ENCODE results near the gene STIP1. TPM values are rescaled to one million over a fixed set of nuclear protein-coding genes. Genes with fewer than 3 reads are reported as not detected.

Gene STIP1
- total and polyA plus RNA-seq, 2 of the 8 experiments (the other 6 are each of a cell fraction or from before 2014, with no cell fraction given) = 140 to 329 TPM

DNA sequence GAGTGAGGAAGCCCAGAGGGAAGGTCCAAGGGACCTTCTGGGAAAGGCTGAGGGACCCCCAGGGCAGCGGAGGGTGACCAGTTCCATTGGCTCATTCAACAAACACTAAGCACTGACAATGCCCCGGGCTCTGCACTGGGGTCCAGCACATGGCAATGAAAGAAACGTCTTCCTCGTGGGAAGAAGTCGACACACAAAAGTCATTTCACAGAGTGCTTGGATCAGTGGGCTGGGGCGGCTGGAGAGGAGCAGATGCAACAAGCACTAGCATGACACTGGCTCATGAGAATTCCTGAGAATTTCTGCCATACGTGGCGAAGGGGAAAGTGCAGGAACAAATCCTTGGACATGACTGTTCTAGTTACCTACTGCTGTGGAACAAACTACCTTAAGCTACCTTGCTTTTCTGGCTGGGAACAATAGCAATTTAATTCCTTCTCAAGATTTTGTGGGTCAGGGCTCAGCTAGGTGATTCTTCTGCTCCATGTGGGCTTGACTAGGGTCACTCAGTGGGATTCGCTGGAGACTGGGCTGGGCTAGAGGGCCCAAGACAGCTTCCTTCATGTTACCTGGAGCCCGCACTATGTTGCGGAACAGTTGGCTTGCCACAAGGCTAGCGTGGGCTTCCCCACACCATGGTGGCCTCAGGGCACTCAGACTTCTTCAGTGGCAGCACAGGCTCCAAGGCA is 6.9 kb upstream of the STIP1 start:
- POLR2A ChIA-PET (ENCODE audit: partially characterized antibody) = interaction anchor here (1.8 to 4.2 kb wide), 3 partner anchors 9 to 14 kb away, joined by 5 to 33 read pairs (median 8); partner anchors contain the start of gene MACROD1
- Histone ChIP-seq H3K14ac (ENCODE audit: insufficient read length) (no peak overlapping the region), H3K4me2 (ENCODE audit: insufficient read depth in 1 of 2, low read depth in 2 of 2, low read length in 2 of 2) (no peak overlapping the region), H2BK15ac (ENCODE audit: low read length) (no peak overlapping the region), H2BK20ac (ENCODE audit: low read length) (no peak overlapping the region), H4K20me1 (replicated peaks in 1 of 2; ENCODE audit: control insufficient read depth in 1 of 2, insufficient read depth in 2 of 2, low read length in 2 of 2) (peaks cover 1 to 10% of the 10 kb centered on the region in 2 experiments), H2AFZ (ENCODE audit: low read length) (no peak overlapping the region), H2BK5ac (ENCODE audit: low read depth, low read length) (no peak overlapping the region), H2AK5ac (ENCODE audit: low read depth, low read length) (no peak overlapping the region), H3K79me1 (ENCODE audit: low read depth, low read length) (no peaks in the 10 kb centered on the region; the same call in 1 of the 2 replicates), H4K5ac (ENCODE audit: insufficient read length, low read depth, low read length) (no peak overlapping the region), H3K79me2 (ENCODE audit: control insufficient read depth in 1 of 2, insufficient read depth in 2 of 2, low read length in 2 of 2) (peaks cover 0 to 14% of the 10 kb centered on the region in 2 experiments; a peak in 2 of 4 replicates), H3K18ac (ENCODE audit: extremely low read depth, low read length) (no peak overlapping the region), H3K9me3 (ENCODE audit: insufficient read depth in 2 of 2, low read depth in 1 of 2, low read length in 1 of 2) (0 out of 4 replicates have a peak, but pooled peaks cover under 1% of the 10 kb centered on the region in 2 experiments), H3K27me3 (replicated peaks in 1 of 4; ENCODE audit: control insufficient read depth in 3 of 4, extremely low read depth in 1 of 4, insufficient read depth in 3 of 4, low read length in 3 of 4) (no peaks in the 10 kb centered on the region), H3K56ac (replicated peaks; ENCODE audit: insufficient read length, low read depth, low read length) (no peak overlapping the region), H4K8ac (ENCODE audit: extremely low read depth, insufficient read depth, low read length) (no peak overlapping the region), H3K27ac (ENCODE audit: low read depth, low read length) (no peak overlapping the region), H3K36me3 (ENCODE audit: control insufficient read depth in 2 of 4, insufficient read depth in 4 of 4, low read length in 3 of 4) (peaks cover 0 to 7% (median under 1%) of the 10 kb centered on the region in 4 experiments; a peak in 2 of 8 replicates), H3K23ac (ENCODE audit: insufficient read length) (no peak overlapping the region), H3K9ac (replicated peaks in 1 of 4; ENCODE audit: extremely low read depth in 1 of 4, low read depth in 3 of 4, low read length in 3 of 4) (no peak overlapping the region), H3K4me1 (replicated peaks in 1 of 4; ENCODE audit: control insufficient read depth in 3 of 4, insufficient read depth in 4 of 4, low read length in 3 of 4) (peaks cover 0 to 9% (median 1%) of the 10 kb centered on the region in 4 experiments; a peak in 6 of 7 replicates), H2BK12ac (ENCODE audit: low read depth, low read length) (no peak overlapping the region), H3K4me3 (ENCODE audit: extremely low read depth in 1 of 4, insufficient read depth in 2 of 4, low read depth in 3 of 4, low read length in 4 of 4) (no peak overlapping the region), H4K91ac (replicated peaks; ENCODE audit: insufficient read length, low read length) (no peak overlapping the region), H3K23me2 (ENCODE audit: low read depth, low read length) (no peaks in the 10 kb centered on the region), H2BK120ac (replicated peaks; ENCODE audit: low read depth, low read length) (no peak overlapping the region), H3K4ac (replicated peaks; ENCODE audit: insufficient read length, low read depth, low read length) (no peak overlapping the region)
- DNase-seq (ENCODE audit: low read depth in 1 of 2, low spot score in 2 of 2) = no peak
- CTCF ChIA-PET (ENCODE audit: partially characterized antibody) = interaction anchor here (0.6 to 1.3 kb wide), 4 partner anchors 9 to 140 kb away, joined by 3 to 4 read pairs (median 3); no protein-coding TSS in a partner anchor
- FAIRE-seq = no peak
- 89% methylated on average over 12 of the region's 12 CpGs; no CpG with 5 or more reads in 1 of the 2 experiments for WGBS, 2 experiments (ENCODE audit: extremely low coverage in 1 of 2, insufficient coverage in 1 of 2, insufficient read length in 1 of 2, insufficient replicate concordance in 2 of 2, low coverage in 1 of 2, low lambda C conversion rate in 2 of 2, missing lambda C conversion rate in 1 of 2)
- no peak for TF ChIP-seq BACH1 (IDR thresholded peaks at IDR 0.05; ENCODE audit: low read length)
- no peak for TF ChIP-seq CTCF (IDR thresholded peaks at IDR 0.05; ENCODE audit: control extremely low read depth in 1 of 3, insufficient read depth in 1 of 3, low read depth in 1 of 3, low read length in 3 of 3)

Data from H1 (cell line).